Inferior parietal cortex (tissue), 1 donor: ENCODE data around the gene VCX3B.
"Not testable (repeated sequence)": the region's sequence is repeated elsewhere in the genome, so short reads cannot be mapped to it uniquely, and the experiment has no call there.

ENCODE experiments used
- DNase-seq: peaks from one replicate; pipeline ENCODE4 v3.0.0-alpha.2; 2016; ENCODE audit errors: extremely low spot score

VCX3B gene

DNA sequence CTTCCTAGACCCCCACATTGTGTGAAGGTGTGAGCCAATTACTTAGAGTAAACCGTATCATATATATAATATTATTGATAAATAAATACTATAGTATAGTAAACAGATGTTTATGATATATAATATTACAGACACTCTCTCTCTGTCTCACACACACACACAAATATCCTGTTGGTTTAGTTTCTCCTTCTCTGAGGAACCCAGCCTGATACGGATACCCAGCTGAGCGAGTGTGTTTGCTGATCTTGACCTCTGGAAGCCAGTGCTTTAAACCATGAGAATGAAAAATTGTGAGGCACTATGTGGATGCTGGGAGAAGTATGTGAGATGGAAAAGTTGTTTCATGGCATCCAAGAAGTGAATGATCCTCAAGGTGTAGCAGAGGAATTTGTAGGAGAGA lies at the start of gene VCX3B:
VCX3B (plus strand) TSS at position 301 of the 400 bp plus-strand sequence. CDS start 621 bp downstream, outside the sequence.
- DNase-seq = not testable (repeated sequence)

- DNase-seq = no peak
These were observed 46.3 kb upstream of the VCX3B start for GRCh38 chrX:8418301-8418700.

- peak; percentile 1 for DNase-seq
These were observed 39.7 kb upstream of the VCX3B start for GRCh38 chrX:8424912-8425311.

GRCh38 chrX:8429692-8430249 lies 34.9 kb upstream of the VCX3B start:
- DNase-seq = no peak

GRCh38 chrX:8430444-8430843 lies 34.2 kb upstream of the VCX3B start:
- no peak for DNase-seq

GRCh38 chrX:8432396-8432795 lies 32.2 kb upstream of the VCX3B start:
- no peak for DNase-seq

- DNase-seq = no peak
These were observed 31.2 kb upstream of the VCX3B start for GRCh38 chrX:8433109-8434062.

DNA sequence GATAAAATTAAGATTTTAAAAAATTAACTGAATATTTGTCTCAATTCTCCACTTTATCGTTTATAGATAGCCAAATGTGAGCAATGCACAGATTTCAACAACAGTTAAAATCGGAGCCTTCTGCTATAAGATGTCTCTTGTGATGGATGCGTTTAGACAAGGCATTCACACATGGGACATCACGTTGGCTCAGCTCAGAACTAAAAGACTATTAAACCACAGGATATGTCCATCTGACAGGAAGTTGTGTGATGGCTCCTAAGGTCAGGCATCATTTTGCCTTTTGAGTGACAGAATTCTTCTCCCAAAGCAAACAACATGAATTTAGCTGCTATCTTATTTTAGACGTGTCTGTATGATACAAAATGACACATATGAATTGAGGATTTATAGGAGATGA lies 17.3 kb upstream of the VCX3B start:
- DNase-seq = no peak

- not testable (repeated sequence) for DNase-seq
These were observed 12.3 kb upstream of the VCX3B start for GRCh38 chrX:8452343-8452742.

GRCh38 chrX:8453611-8454010 lies 11.0 kb upstream of the VCX3B start:
- peak; percentile 1 for DNase-seq

- no peak for DNase-seq
These were observed 9.1 kb upstream of the VCX3B start for GRCh38 chrX:8455557-8455956.

GRCh38 chrX:8462488-8462887 lies 2.1 kb upstream of the VCX3B start:
- DNase-seq = no peak

GRCh38 chrX:8484360-8484949 lies 19.8 kb downstream of the VCX3B start:
- no peak for DNase-seq

GRCh38 chrX:8495036-8495435 lies 30.4 kb downstream of the VCX3B start:
- not testable (repeated sequence) for DNase-seq

DNA sequence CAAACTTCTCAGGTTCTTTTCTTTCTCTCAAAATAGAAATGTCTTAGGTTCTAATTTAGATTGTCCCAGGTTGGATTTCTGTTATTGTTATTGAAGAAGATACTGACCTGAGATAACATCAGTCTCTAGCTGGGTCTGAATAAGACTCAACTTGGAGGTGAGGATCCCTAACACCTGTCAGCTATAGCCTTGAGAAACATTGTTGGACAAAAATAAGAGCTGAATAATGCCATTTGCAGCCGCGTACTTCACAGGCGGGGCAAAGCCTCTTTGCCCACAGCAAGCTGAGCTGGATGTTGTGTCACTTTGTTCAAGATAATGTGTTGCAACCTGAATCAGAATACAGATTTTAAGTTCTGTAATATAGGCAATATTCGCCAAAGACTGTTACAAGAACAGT lies 35.6 kb downstream of the VCX3B start:
- DNase-seq = no peak

- not testable (repeated sequence) for DNase-seq
These were observed 37.5 kb downstream of the VCX3B start for GRCh38 chrX:8502101-8502500.

GRCh38 chrX:8504451-8504850 lies 39.8 kb downstream of the VCX3B start:
- DNase-seq = no peak
